Measurements from ENCODE around the gene CKMT1A.
A peak's percentile ranks its signal among the peaks of the same experiment; 100 is the strongest.
"Not testable (repeated sequence)": the region's sequence is repeated elsewhere in the genome, so short reads cannot be mapped to it uniquely, and the experiment has no call there.

CKMT1A gene

GRCh38 chr15:43702174-43702573 lies 8.5 kb downstream of the CKMT1A start:
- no peak overlapping the region for H3K9ac ChIP-seq (ENCODE audit: low read depth in 1 of 2, low read length in 2 of 2)
- no peaks in the 10 kb centered on the region for H3K4me1 ChIP-seq (ENCODE audit: control insufficient read depth in 2 of 2, insufficient read depth in 2 of 2, low read length in 2 of 2)
- no peaks in the 10 kb centered on the region for H3K9me3 ChIP-seq (ENCODE audit: control insufficient read depth in 2 of 2, low read length in 2 of 2)
- H3K27me3 ChIP-seq (ENCODE audit: control insufficient read depth in 2 of 2, insufficient read depth in 2 of 2, low read length in 2 of 2) = no peaks in the 10 kb centered on the region
- peaks cover 9 to 11% of the 10 kb centered on the region in 2 donors for H3K36me3 ChIP-seq (ENCODE audit: control insufficient read depth in 2 of 2, insufficient read depth in 2 of 2, low read length in 2 of 2)
- H3K4me3 ChIP-seq (ENCODE audit: low read length in 2 of 2) = no peak overlapping the region
- H3K27ac ChIP-seq (ENCODE audit: low read depth in 2 of 2, low read length in 2 of 2) = no peak overlapping the region

GRCh38 chr15:43702701-43703424 lies 9.2 kb downstream of the CKMT1A start:
- Histone ChIP-seq H3K27ac (ENCODE audit: low read depth in 2 of 2, low read length in 2 of 2) (no peak overlapping the region), H3K9me3 (ENCODE audit: control insufficient read depth in 2 of 2, low read length in 2 of 2) (no peaks in the 10 kb centered on the region), H3K4me3 (ENCODE audit: low read length in 2 of 2) (no peak overlapping the region), H3K27me3 (ENCODE audit: control insufficient read depth in 2 of 2, insufficient read depth in 2 of 2, low read length in 2 of 2) (no peaks in the 10 kb centered on the region), H3K36me3 (ENCODE audit: control insufficient read depth in 2 of 2, insufficient read depth in 2 of 2, low read length in 2 of 2) (peaks cover 5 to 7% of the 10 kb centered on the region in 2 donors), H3K4me1 (ENCODE audit: control insufficient read depth in 2 of 2, insufficient read depth in 2 of 2, low read length in 2 of 2) (no peaks in the 10 kb centered on the region), H3K9ac (ENCODE audit: low read depth in 1 of 2, low read length in 2 of 2) (no peak overlapping the region)

- H3K36me3 ChIP-seq (ENCODE audit: control insufficient read depth in 2 of 2, insufficient read depth in 2 of 2, low read length in 2 of 2); H3K27me3 ChIP-seq (ENCODE audit: control insufficient read depth in 2 of 2, insufficient read depth in 2 of 2, low read length in 2 of 2); H3K9ac ChIP-seq (ENCODE audit: low read depth in 1 of 2, low read length in 2 of 2); H3K9me3 ChIP-seq (ENCODE audit: control insufficient read depth in 2 of 2, low read length in 2 of 2); H3K4me3 ChIP-seq (ENCODE audit: low read length in 2 of 2); H3K4me1 ChIP-seq (ENCODE audit: control insufficient read depth in 2 of 2, insufficient read depth in 2 of 2, low read length in 2 of 2); H3K27ac ChIP-seq (ENCODE audit: low read depth in 2 of 2, low read length in 2 of 2): not testable (repeated sequence)
These were observed 16.9 kb downstream of the CKMT1A start for GRCh38 chr15:43710431-43711131.

GRCh38 chr15:43723151-43723550 lies 29.5 kb downstream of the CKMT1A start:
- H3K9me3 ChIP-seq (ENCODE audit: control insufficient read depth in 2 of 2, low read length in 2 of 2) = no peaks in the 10 kb centered on the region
- H3K4me1 ChIP-seq (ENCODE audit: control insufficient read depth in 2 of 2, insufficient read depth in 2 of 2, low read length in 2 of 2) = no peaks in the 10 kb centered on the region
- H3K9ac ChIP-seq (ENCODE audit: low read depth in 1 of 2, low read length in 2 of 2) = no peak overlapping the region
- H3K36me3 ChIP-seq (ENCODE audit: control insufficient read depth in 2 of 2, insufficient read depth in 2 of 2, low read length in 2 of 2) = no peaks in the 10 kb centered on the region
- no peak overlapping the region for H3K27ac ChIP-seq (ENCODE audit: low read depth in 2 of 2, low read length in 2 of 2)
- no peaks in the 10 kb centered on the region for H3K27me3 ChIP-seq (ENCODE audit: control insufficient read depth in 2 of 2, insufficient read depth in 2 of 2, low read length in 2 of 2)
- no peak overlapping the region for H3K4me3 ChIP-seq (ENCODE audit: low read length in 2 of 2)

GRCh38 chr15:43726306-43726705 lies 32.6 kb downstream of the CKMT1A start:
- H3K4me3 ChIP-seq (ENCODE audit: low read length in 2 of 2); H3K9ac ChIP-seq (ENCODE audit: low read depth in 1 of 2, low read length in 2 of 2); H3K9me3 ChIP-seq (ENCODE audit: control insufficient read depth in 2 of 2, low read length in 2 of 2); H3K4me1 ChIP-seq (ENCODE audit: control insufficient read depth in 2 of 2, insufficient read depth in 2 of 2, low read length in 2 of 2); H3K27ac ChIP-seq (ENCODE audit: low read depth in 2 of 2, low read length in 2 of 2); H3K36me3 ChIP-seq (ENCODE audit: control insufficient read depth in 2 of 2, insufficient read depth in 2 of 2, low read length in 2 of 2); H3K27me3 ChIP-seq (ENCODE audit: control insufficient read depth in 2 of 2, insufficient read depth in 2 of 2, low read length in 2 of 2): not testable (repeated sequence)

GRCh38 chr15:43728053-43728725 lies 34.5 kb downstream of the CKMT1A start:
- H3K4me3 ChIP-seq (ENCODE audit: low read length in 2 of 2); H3K4me1 ChIP-seq (ENCODE audit: control insufficient read depth in 2 of 2, insufficient read depth in 2 of 2, low read length in 2 of 2); H3K27me3 ChIP-seq (ENCODE audit: control insufficient read depth in 2 of 2, insufficient read depth in 2 of 2, low read length in 2 of 2); H3K27ac ChIP-seq (ENCODE audit: low read depth in 2 of 2, low read length in 2 of 2); H3K9ac ChIP-seq (ENCODE audit: low read depth in 1 of 2, low read length in 2 of 2); H3K9me3 ChIP-seq (ENCODE audit: control insufficient read depth in 2 of 2, low read length in 2 of 2); H3K36me3 ChIP-seq (ENCODE audit: control insufficient read depth in 2 of 2, insufficient read depth in 2 of 2, low read length in 2 of 2): not testable (repeated sequence)

- Histone ChIP-seq H3K27me3 (ENCODE audit: control insufficient read depth in 2 of 2, insufficient read depth in 2 of 2, low read length in 2 of 2) (no peaks in the 10 kb centered on the region), H3K36me3 (ENCODE audit: control insufficient read depth in 2 of 2, insufficient read depth in 2 of 2, low read length in 2 of 2) (no peaks in the 10 kb centered on the region), H3K4me1 (ENCODE audit: control insufficient read depth in 2 of 2, insufficient read depth in 2 of 2, low read length in 2 of 2) (no peaks in the 10 kb centered on the region), H3K9ac (ENCODE audit: low read depth in 1 of 2, low read length in 2 of 2) (no peak overlapping the region), H3K27ac (ENCODE audit: low read depth in 2 of 2, low read length in 2 of 2) (no peak overlapping the region), H3K4me3 (ENCODE audit: low read length in 2 of 2) (no peak overlapping the region), H3K9me3 (ENCODE audit: control insufficient read depth in 2 of 2, low read length in 2 of 2) (no peaks in the 10 kb centered on the region)
These were observed 41.8 kb downstream of the CKMT1A start for GRCh38 chr15:43735416-43735815.

GRCh38 chr15:43746245-43746902 lies 52.7 kb downstream of the CKMT1A start, which contains the start of gene PDIA3:
Gene PDIA3, plus strand, starts transcription at chr15:43746438. Its CDS starts 102 bp downstream, at chr15:43746540.
- peak within 1 kb of the TSS; percentile 94 to 95 for H3K27ac ChIP-seq (ENCODE audit: low read depth in 2 of 2, low read length in 2 of 2)
- H3K9me3 ChIP-seq (ENCODE audit: control insufficient read depth in 2 of 2, low read length in 2 of 2); H3K36me3 ChIP-seq (ENCODE audit: control insufficient read depth in 2 of 2, insufficient read depth in 2 of 2, low read length in 2 of 2); H3K27me3 ChIP-seq (ENCODE audit: control insufficient read depth in 2 of 2, insufficient read depth in 2 of 2, low read length in 2 of 2): not testable (repeated sequence)
- peak within 1 kb of the TSS; percentile 80 to 85 for H3K4me3 ChIP-seq (ENCODE audit: low read length in 2 of 2)
- peak within 1 kb of the TSS; percentile 75 to 93 for H3K9ac ChIP-seq (ENCODE audit: low read depth in 1 of 2, low read length in 2 of 2)
- peaks cover 4 to 10% of the 10 kb centered on the region in 2 donors for H3K4me1 ChIP-seq (ENCODE audit: control insufficient read depth in 2 of 2, insufficient read depth in 2 of 2, low read length in 2 of 2)

GRCh38 chr15:43746903-43747309 lies 53.2 kb downstream of the CKMT1A start:
- Histone ChIP-seq H3K9ac (ENCODE audit: low read depth in 1 of 2, low read length in 2 of 2) (peak overlapping the region; percentile 75 to 93), H3K4me1 (ENCODE audit: control insufficient read depth in 2 of 2, insufficient read depth in 2 of 2, low read length in 2 of 2) (peaks cover 4 to 12% of the 10 kb centered on the region in 2 donors), H3K4me3 (ENCODE audit: low read length in 2 of 2) (peak overlapping the region; percentile 80 to 85), H3K27ac (ENCODE audit: low read depth in 2 of 2, low read length in 2 of 2) (peak overlapping the region; percentile 94 to 95)
- not testable (repeated sequence) for H3K27me3 ChIP-seq (ENCODE audit: control insufficient read depth in 2 of 2, insufficient read depth in 2 of 2, low read length in 2 of 2); H3K36me3 ChIP-seq (ENCODE audit: control insufficient read depth in 2 of 2, insufficient read depth in 2 of 2, low read length in 2 of 2); H3K9me3 ChIP-seq (ENCODE audit: control insufficient read depth in 2 of 2, low read length in 2 of 2)

GRCh38 chr15:43748376-43748775 lies 54.7 kb downstream of the CKMT1A start:
- Histone ChIP-seq H3K9ac (ENCODE audit: low read depth in 1 of 2, low read length in 2 of 2) (no peak overlapping the region), H3K4me1 (ENCODE audit: control insufficient read depth in 2 of 2, insufficient read depth in 2 of 2, low read length in 2 of 2) (peaks cover 4 to 12% of the 10 kb centered on the region in 2 donors), H3K27ac (ENCODE audit: low read depth in 2 of 2, low read length in 2 of 2) (no peak overlapping the region), H3K36me3 (ENCODE audit: control insufficient read depth in 2 of 2, insufficient read depth in 2 of 2, low read length in 2 of 2) (peaks cover 3 to 8% of the 10 kb centered on the region in 2 donors), H3K27me3 (ENCODE audit: control insufficient read depth in 2 of 2, insufficient read depth in 2 of 2, low read length in 2 of 2) (no peaks in the 10 kb centered on the region), H3K9me3 (ENCODE audit: control insufficient read depth in 2 of 2, low read length in 2 of 2) (no peaks in the 10 kb centered on the region), H3K4me3 (ENCODE audit: low read length in 2 of 2) (peak overlapping the region in 1 of 2 donors; percentile 15)
